Testis (tissue), 3 donors: ENCODE measurements around the gene HOMER3. TPM values are rescaled to one million over a fixed set of nuclear protein-coding genes. Genes with fewer than 3 reads are reported as not detected.
A peak's percentile ranks its signal among the peaks of the same experiment; 100 is the strongest.

ENCODE experiments used
- DNase-seq: peaks from one replicate; pipeline ENCODE4 v3.0.0-alpha.2; 2019
- H3K27ac ChIP-seq, 2 donors: fragments of 200-600 bp; sonication (generic); one replicate each; pipeline ENCODE4 v1.5.1; 2019
- H3K27me3 ChIP-seq: fragments of 200-600 bp; sonication (generic); one replicate; pipeline ENCODE4 v1.5.1; 2019
- H3K36me3 ChIP-seq: fragments of 200-600 bp; sonication (generic); one replicate; pipeline ENCODE4 v1.5.1; 2017; ENCODE audit warnings: low read depth; ENCODE audit errors: missing control alignments
- H3K4me1 ChIP-seq: fragments of 200-600 bp; sonication (generic); one replicate; pipeline ENCODE4 v1.5.1; 2019
- H3K4me3 ChIP-seq, 2 donors: fragments of 200-600 bp; sonication (generic); one replicate each; pipeline ENCODE4 v1.5.1; 2017 to 2019
- H3K9me3 ChIP-seq: fragments of 200-600 bp; sonication (generic); one replicate; pipeline ENCODE4 v1.5.1; 2017
- CTCF ChIP-seq, 3 experiments: fragments of 450-650 bp in 2 of 3; fragments of 200-600 bp in 1 of 3; sonication (generic) in 1 of 3; IDR thresholded peaks; one replicate each; pipeline ENCODE4 v1.5.1; 2016 to 2019; ENCODE audit warnings: antibody characterized with exemption in 3 of 3, mild to moderate bottlenecking in 2 of 3, moderate library complexity in 1 of 3
- POLR2A ChIP-seq: fragments of 450-650 bp; IDR thresholded peaks from one replicate; pipeline ENCODE4 v1.6.1; 2017; ENCODE audit warnings: antibody characterized with exemption, mild to moderate bottlenecking, moderate library complexity
- WGBS, 2 donors: methylation state at CpG; one replicate each; pipeline ENCODE4 v1.1.5; 2018; 5-methylcytosine and 5-hydroxymethylcytosine counted together
- intact Hi-C: fragments of 100-400 bp; cut with DNase I; formaldehyde crosslinking; loops from one replicate; pipeline ENCODE4 v1.15.1; 2023; ENCODE audit warnings: low total_unique reads
- polyA plus RNA-seq: library from polyadenylated mRNA; stranded (reverse); fragments of 350-450 nt; fragmentation: Illumina TruSeq; extraction: RNeasy Lipid Tissue Mini Kit (QIAGEN cat#74804); gene quantifications from one replicate; pipeline ENCODE4 v1.2.3, GENCODE V29; 2014; ENCODE audit warnings: low read depth, low replicate concordance; ENCODE audit not compliant: insufficient read depth
- total RNA-seq, 2 donors: library from RNA; depleted of rRNA; stranded (reverse); fragments of >200 nt; gene quantifications; one replicate each; pipeline ENCODE4 v1.2.3, GENCODE V29; 2016

Gene HOMER3
- total and polyA plus RNA-seq, 3 donors from 2014 or later: 19.9 to 39.6 (median 31.3) TPM

GRCh38 chr19:18895038-18895823, 45.8 kb downstream of the HOMER3 start:
- intact Hi-C loops: no loop called here

GRCh38 chr19:18894254-18895037, 46.6 kb downstream of the HOMER3 start:
- 0 to 4% methylated on average over 8 to 25 of the region's 28 CpGs for WGBS, 2 donors
- H3K36me3 ChIP-seq: no peaks in the 10 kb centered on the region
- no peak overlapping the region for H3K27ac ChIP-seq
- no peaks in the 10 kb centered on the region for H3K27me3 ChIP-seq
- peak overlapping the region; percentile 50 to 65 for H3K4me3 ChIP-seq
- peaks cover 21% of the 10 kb centered on the region for H3K4me1 ChIP-seq
- intact Hi-C loops: no loop called here
- TF ChIP-seq POLR2A: no peak
- no peak for TF ChIP-seq CTCF (IDR thresholded peaks at IDR 0.05)
- H3K9me3 ChIP-seq: no peaks in the 10 kb centered on the region
- peak; percentile 69 for DNase-seq

More at GRCh38 chr19:18895038-18895823, 45.8 kb downstream of the HOMER3 start:
- Histone ChIP-seq H3K9me3 (no peaks in the 10 kb centered on the region), H3K4me3 (peak overlapping the region; percentile 50 to 65), H3K4me1 (peaks cover 21% of the 10 kb centered on the region), H3K36me3 (no peaks in the 10 kb centered on the region), H3K27me3 (no peaks in the 10 kb centered on the region), H3K27ac (peak overlapping the region; percentile 53 to 72)
- DNase-seq: peak; percentile 84
- WGBS, 2 donors: 0 to 6% methylated on average over 3 to 40 of the region's 72 CpGs
- TF ChIP-seq POLR2A (no peak), CTCF (IDR thresholded peaks at IDR 0.05) (peak in 2 of 3 experiments; percentile 40 to 48)

GRCh38 chr19:18893587-18894253, 47.3 kb downstream of the HOMER3 start:
- DNase-seq: no peak
- Histone ChIP-seq H3K4me1 (peaks cover 20% of the 10 kb centered on the region), H3K4me3 (no peak overlapping the region), H3K27me3 (no peaks in the 10 kb centered on the region), H3K36me3 (no peaks in the 10 kb centered on the region), H3K9me3 (no peaks in the 10 kb centered on the region), H3K27ac (no peak overlapping the region)
- TF ChIP-seq CTCF (IDR thresholded peaks at IDR 0.05): no peak
- no peak for TF ChIP-seq POLR2A
- 53 to 54% methylated on average over 12 to 18 of the region's 18 CpGs for WGBS, 2 donors
- intact Hi-C loops: no loop called here

GRCh38 chr19:18889949-18890745, 50.9 kb downstream of the HOMER3 start:
- Histone ChIP-seq H3K27ac (no peak overlapping the region), H3K4me3 (no peak overlapping the region), H3K27me3 (no peaks in the 10 kb centered on the region), H3K36me3 (no peaks in the 10 kb centered on the region), H3K9me3 (no peaks in the 10 kb centered on the region), H3K4me1 (peaks cover 9% of the 10 kb centered on the region)
- no peak for DNase-seq
- TF ChIP-seq POLR2A (no peak), CTCF (IDR thresholded peaks at IDR 0.05) (no peak)
- WGBS, 2 donors: 85 to 88% methylated on average over 10 of the region's 10 CpGs
- intact Hi-C loops: no loop called here
